GM12891 (cell line): ENCODE measurements around the gene HMCN2.

Experiments used
- PAX5 ChIP-seq: IDR thresholded peaks from 2 replicates; pipeline ENCODE4 v1.6.1; 2011; ENCODE audit warnings: low read length, moderate library complexity, mild to moderate bottlenecking; ENCODE audit not compliant: insufficient read depth, severe bottlenecking
- POLR2A ChIP-seq: IDR thresholded peaks from 2 replicates; pipeline ENCODE4 v1.6.1; 2011; ENCODE audit warnings: low read depth, low read length, control low read depth
- POLR2AphosphoS5 ChIP-seq: IDR thresholded peaks from 2 replicates; pipeline ENCODE4 v1.6.1; 2011; ENCODE audit warnings: low read depth, low read length, control low read depth
- POU2F2 ChIP-seq: IDR thresholded peaks from 2 replicates; pipeline ENCODE4 v1.6.1; 2011; ENCODE audit warnings: low read depth, mild to moderate bottlenecking, control low read depth, low read length, moderate library complexity
- SPI1 ChIP-seq: IDR thresholded peaks from 2 replicates; pipeline ENCODE4 v1.6.1; 2011; ENCODE audit warnings: low read depth, low read length, control low read depth
- TAF1 ChIP-seq: IDR thresholded peaks from 2 replicates; pipeline ENCODE4 v1.6.1; 2011; ENCODE audit warnings: low read depth, low read length, control low read depth

GRCh38 chr9:130451509-130452388 is 186.2 kb downstream of the HMCN2 start:
- TF ChIP-seq POLR2AphosphoS5 (no peak), POLR2A (no peak), SPI1 (no peak), TAF1 (no peak), POU2F2 (no peak), PAX5 (no peak)
